SK-N-SH (cell line): ENCODE data around the gene WDR77.

Source experiments
- CHD2 ChIP-seq: fragments of 150-350 bp; IDR thresholded peaks from 2 replicates; pipeline ENCODE4 v1.6.1; 2018; ENCODE audit warnings: low read length; ENCODE audit not compliant: partially characterized antibody
- SMC3 ChIP-seq: IDR thresholded peaks from 2 replicates; pipeline ENCODE4 v1.6.1; 2012; ENCODE audit warnings: low read depth, low read length, improper control_type of control experiment
- TF ChIP-seq, protein P1 (sequence below): fragments of 200-600 bp; sonication (generic); IDR thresholded peaks from 2 replicates; pipeline ENCODE4 v1.6.1; 2017; ENCODE audit warnings: antibody characterized with exemption, mild to moderate bottlenecking, moderate library complexity

- TF ChIP-seq, protein P1, sequence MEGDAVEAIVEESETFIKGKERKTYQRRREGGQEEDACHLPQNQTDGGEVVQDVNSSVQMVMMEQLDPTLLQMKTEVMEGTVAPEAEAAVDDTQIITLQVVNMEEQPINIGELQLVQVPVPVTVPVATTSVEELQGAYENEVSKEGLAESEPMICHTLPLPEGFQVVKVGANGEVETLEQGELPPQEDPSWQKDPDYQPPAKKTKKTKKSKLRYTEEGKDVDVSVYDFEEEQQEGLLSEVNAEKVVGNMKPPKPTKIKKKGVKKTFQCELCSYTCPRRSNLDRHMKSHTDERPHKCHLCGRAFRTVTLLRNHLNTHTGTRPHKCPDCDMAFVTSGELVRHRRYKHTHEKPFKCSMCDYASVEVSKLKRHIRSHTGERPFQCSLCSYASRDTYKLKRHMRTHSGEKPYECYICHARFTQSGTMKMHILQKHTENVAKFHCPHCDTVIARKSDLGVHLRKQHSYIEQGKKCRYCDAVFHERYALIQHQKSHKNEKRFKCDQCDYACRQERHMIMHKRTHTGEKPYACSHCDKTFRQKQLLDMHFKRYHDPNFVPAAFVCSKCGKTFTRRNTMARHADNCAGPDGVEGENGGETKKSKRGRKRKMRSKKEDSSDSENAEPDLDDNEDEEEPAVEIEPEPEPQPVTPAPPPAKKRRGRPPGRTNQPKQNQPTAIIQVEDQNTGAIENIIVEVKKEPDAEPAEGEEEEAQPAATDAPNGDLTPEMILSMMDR, result no peak
- no peak for TF ChIP-seq CHD2
- no peak for TF ChIP-seq SMC3
Measured at GRCh38 chr1:111463029-111463683, 14.1 kb upstream of the WDR77 start.
